ENCODE results near the gene VEZT. TPM values are rescaled to one million over a fixed set of nuclear protein-coding genes. Genes with fewer than 3 reads are reported as not detected.

Gene VEZT
- total RNA-seq, 1 experiment from 2014 or later = 107 TPM

DNA sequence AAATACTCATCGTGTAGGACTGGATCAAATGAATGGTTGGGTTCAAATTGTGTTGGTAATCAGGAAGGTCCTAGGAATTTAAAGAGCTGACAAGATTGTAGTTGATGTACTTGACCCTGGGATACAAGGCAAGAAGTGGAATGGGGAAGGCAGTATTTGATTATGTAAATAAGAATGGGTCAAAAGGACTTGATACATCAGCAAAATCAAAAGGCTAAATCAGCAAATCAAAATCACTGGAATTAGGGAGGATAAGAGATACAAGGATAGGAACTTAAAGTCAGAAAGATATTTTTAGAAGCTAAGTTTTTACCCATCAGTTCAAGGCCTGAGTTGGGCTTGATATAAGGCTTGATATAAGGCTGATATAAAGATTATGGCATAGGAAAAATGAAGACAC, 65.8 kb downstream of the VEZT start:
- BruUV-seq (replicated peaks) = no TSS peak
- H3K4me3 ChIP-seq (ENCODE audit: low read depth, low read length, poor library complexity, severe bottlenecking) = no peak overlapping the region
- no peaks in the 10 kb centered on the region for H3K27me3 ChIP-seq (replicated peaks; ENCODE audit: insufficient read depth, low read depth, low read length, poor library complexity)
- DNase-seq (ENCODE audit: low spot score) = no peak
- no peak for TF ChIP-seq EZH2 (IDR thresholded peaks at IDR 0.05; ENCODE audit: borderline replicate concordance, low read depth, low read length, poor library complexity, severe bottlenecking)
- TF ChIP-seq, protein P1, sequence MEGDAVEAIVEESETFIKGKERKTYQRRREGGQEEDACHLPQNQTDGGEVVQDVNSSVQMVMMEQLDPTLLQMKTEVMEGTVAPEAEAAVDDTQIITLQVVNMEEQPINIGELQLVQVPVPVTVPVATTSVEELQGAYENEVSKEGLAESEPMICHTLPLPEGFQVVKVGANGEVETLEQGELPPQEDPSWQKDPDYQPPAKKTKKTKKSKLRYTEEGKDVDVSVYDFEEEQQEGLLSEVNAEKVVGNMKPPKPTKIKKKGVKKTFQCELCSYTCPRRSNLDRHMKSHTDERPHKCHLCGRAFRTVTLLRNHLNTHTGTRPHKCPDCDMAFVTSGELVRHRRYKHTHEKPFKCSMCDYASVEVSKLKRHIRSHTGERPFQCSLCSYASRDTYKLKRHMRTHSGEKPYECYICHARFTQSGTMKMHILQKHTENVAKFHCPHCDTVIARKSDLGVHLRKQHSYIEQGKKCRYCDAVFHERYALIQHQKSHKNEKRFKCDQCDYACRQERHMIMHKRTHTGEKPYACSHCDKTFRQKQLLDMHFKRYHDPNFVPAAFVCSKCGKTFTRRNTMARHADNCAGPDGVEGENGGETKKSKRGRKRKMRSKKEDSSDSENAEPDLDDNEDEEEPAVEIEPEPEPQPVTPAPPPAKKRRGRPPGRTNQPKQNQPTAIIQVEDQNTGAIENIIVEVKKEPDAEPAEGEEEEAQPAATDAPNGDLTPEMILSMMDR (conservative IDR thresholded peaks at IDR 0.05; ENCODE audit: low read depth, low read length) = no peak
- peaks cover 61% of the 10 kb centered on the region for H3K36me3 ChIP-seq (ENCODE audit: insufficient read depth, low read length, poor library complexity, severe bottlenecking)
- intact Hi-C loops (cut with micrococcal nuclease; ENCODE audit: unreplicated experiment) = no loop called here
- ChIA-PET POLR2A (ENCODE audit: low non-redundant PET) (interaction anchor here (0.6 kb wide), 1 partner anchor 62 kb away, joined by 3 read pairs; no protein-coding TSS in a partner anchor), CTCF (no interaction called here)
- H3K9me3 ChIP-seq (ENCODE audit: low read depth, low read length, poor library complexity, severe bottlenecking) = no peaks in the 10 kb centered on the region
- H3K4me1 ChIP-seq (ENCODE audit: insufficient read depth, low read length, poor library complexity, severe bottlenecking) = no peaks in the 10 kb centered on the region
- H3K27ac ChIP-seq (ENCODE audit: low read depth, low read length, poor library complexity, severe bottlenecking) = no peak overlapping the region

DNA sequence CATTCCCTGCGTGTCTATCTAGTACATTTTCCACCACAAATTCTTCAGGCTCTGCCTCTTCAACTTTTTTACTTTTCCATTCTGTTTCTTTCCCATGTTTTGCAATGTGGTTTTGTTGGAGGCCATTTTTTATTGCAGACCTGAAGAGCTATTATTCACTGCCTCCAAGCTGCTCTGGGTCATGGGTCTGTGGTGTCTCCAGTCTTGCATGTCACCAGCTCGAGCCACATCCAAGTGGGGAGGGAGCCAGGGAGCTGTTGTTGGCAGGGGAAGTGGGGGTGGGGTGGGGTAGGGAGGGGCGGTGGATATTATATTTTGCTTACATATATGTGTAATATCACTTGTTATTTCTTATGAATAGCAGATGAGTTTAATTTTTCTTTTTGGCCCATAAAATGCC, 69.1 kb downstream of the VEZT start:
- no TSS peak for BruUV-seq (replicated peaks)
- POLR2A ChIA-PET (ENCODE audit: low non-redundant PET) = interaction anchor here (0.6 kb wide), 1 partner anchor 66 kb away, joined by 3 read pairs; no protein-coding TSS in a partner anchor

DNA sequence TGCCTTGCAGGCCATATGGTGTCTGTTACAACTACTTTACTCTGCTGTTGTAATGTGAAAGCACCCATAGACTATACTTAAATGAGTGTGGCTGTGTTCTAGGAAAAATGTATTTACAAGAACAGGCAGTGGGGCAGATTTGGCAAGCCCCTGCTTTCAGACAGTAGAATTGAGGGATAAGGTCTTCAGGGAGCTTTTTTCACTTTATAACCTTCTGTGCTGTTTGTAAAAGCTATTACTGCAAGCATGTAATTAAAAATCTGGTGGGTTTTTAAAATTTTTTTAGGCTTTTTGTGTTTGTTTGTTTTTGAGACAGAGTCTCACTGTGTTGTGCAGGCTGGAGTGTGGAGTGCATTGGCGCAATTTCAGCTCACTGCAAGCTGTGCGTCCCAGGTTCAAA, 73.9 kb downstream of the VEZT start:
- BruUV-seq (replicated peaks) = no TSS peak
- intact Hi-C loops (cut with micrococcal nuclease; ENCODE audit: unreplicated experiment) = no loop called here
- H3K27me3 ChIP-seq (replicated peaks; ENCODE audit: insufficient read depth, low read depth, low read length, poor library complexity) = no peaks in the 10 kb centered on the region
- H3K4me3 ChIP-seq (ENCODE audit: low read depth, low read length, poor library complexity, severe bottlenecking) = no peak overlapping the region
- DNase-seq (ENCODE audit: low spot score) = no peak
- TF ChIP-seq, protein P1 (conservative IDR thresholded peaks at IDR 0.05; ENCODE audit: low read depth, low read length) = no peak
- no peak for TF ChIP-seq EZH2 (IDR thresholded peaks at IDR 0.05; ENCODE audit: borderline replicate concordance, low read depth, low read length, poor library complexity, severe bottlenecking)
- POLR2A ChIA-PET (ENCODE audit: low non-redundant PET) = no interaction called here
- CTCF ChIA-PET = interaction anchor here (0.5 kb wide), 1 partner anchor 174 kb away, joined by 4 read pairs; no protein-coding TSS in a partner anchor
- no peaks in the 10 kb centered on the region for H3K9me3 ChIP-seq (ENCODE audit: low read depth, low read length, poor library complexity, severe bottlenecking)
- no peak overlapping the region for H3K27ac ChIP-seq (ENCODE audit: low read depth, low read length, poor library complexity, severe bottlenecking)
- H3K36me3 ChIP-seq (ENCODE audit: insufficient read depth, low read length, poor library complexity, severe bottlenecking) = peaks cover 39% of the 10 kb centered on the region
- H3K4me1 ChIP-seq (ENCODE audit: insufficient read depth, low read length, poor library complexity, severe bottlenecking) = no peaks in the 10 kb centered on the region

More for the DNA sequence above, 69.1 kb downstream of the VEZT start:
- Histone ChIP-seq H3K27me3 (replicated peaks; ENCODE audit: insufficient read depth, low read depth, low read length, poor library complexity) (no peaks in the 10 kb centered on the region), H3K36me3 (ENCODE audit: insufficient read depth, low read length, poor library complexity, severe bottlenecking) (peaks cover 52% of the 10 kb centered on the region), H3K4me3 (ENCODE audit: low read depth, low read length, poor library complexity, severe bottlenecking) (no peak overlapping the region), H3K4me1 (ENCODE audit: insufficient read depth, low read length, poor library complexity, severe bottlenecking) (no peaks in the 10 kb centered on the region), H3K9me3 (ENCODE audit: low read depth, low read length, poor library complexity, severe bottlenecking) (no peaks in the 10 kb centered on the region), H3K27ac (ENCODE audit: low read depth, low read length, poor library complexity, severe bottlenecking) (no peak overlapping the region)
- TF ChIP-seq, protein P1 (conservative IDR thresholded peaks at IDR 0.05; ENCODE audit: low read depth, low read length) = no peak
- no peak for TF ChIP-seq EZH2 (IDR thresholded peaks at IDR 0.05; ENCODE audit: borderline replicate concordance, low read depth, low read length, poor library complexity, severe bottlenecking)
- intact Hi-C loops (cut with micrococcal nuclease; ENCODE audit: unreplicated experiment) = no loop called here
- CTCF ChIA-PET = no interaction called here
- no peak for DNase-seq (ENCODE audit: low spot score)

All from A673 (cell line).